ENCODE data around the gene MECP2. TPM values are rescaled to one million over a fixed set of nuclear protein-coding genes. Genes with fewer than 3 reads are reported as not detected.
A peak's percentile ranks its signal among the peaks of the same experiment; 100 is the strongest.

MECP2 gene
- total RNA-seq, 1 donor from 2014 or later = 60.0 TPM

- H3K27ac Mint-ChIP-seq (ENCODE audit: unreplicated experiment) = no peak overlapping the region
- DNase-seq = no peak
- peaks cover 2% of the 10 kb centered on the region for H3K9me3 Mint-ChIP-seq (ENCODE audit: unreplicated experiment)
- no peak for TF ChIP-seq CTCF (IDR thresholded peaks at IDR 0.05; ENCODE audit: partially characterized antibody, unreplicated experiment)
- H3K4me3 Mint-ChIP-seq (ENCODE audit: unreplicated experiment) = no peak overlapping the region
- peaks cover 1% of the 10 kb centered on the region for H3K27me3 Mint-ChIP-seq (ENCODE audit: unreplicated experiment)
- H3K36me3 Mint-ChIP-seq (ENCODE audit: unreplicated experiment) = no peaks in the 10 kb centered on the region
- H3K4me1 Mint-ChIP-seq (ENCODE audit: low read depth, unreplicated experiment) = peaks cover 13% of the 10 kb centered on the region
Measured at GRCh38 chrX:154038656-154039055, 58.9 kb downstream of the MECP2 start.

GRCh38 chrX:154037754-154038153, 59.8 kb downstream of the MECP2 start:
- Mint-ChIP-seq H3K27me3 (ENCODE audit: unreplicated experiment) (peaks cover 3% of the 10 kb centered on the region), H3K4me3 (ENCODE audit: unreplicated experiment) (no peak overlapping the region), H3K9me3 (ENCODE audit: unreplicated experiment) (peaks cover 2% of the 10 kb centered on the region), H3K4me1 (ENCODE audit: low read depth, unreplicated experiment) (peaks cover 20% of the 10 kb centered on the region), H3K36me3 (ENCODE audit: unreplicated experiment) (no peaks in the 10 kb centered on the region), H3K27ac (ENCODE audit: unreplicated experiment) (no peak overlapping the region)
- no peak for DNase-seq
- TF ChIP-seq CTCF (IDR thresholded peaks at IDR 0.05; ENCODE audit: partially characterized antibody, unreplicated experiment) = no peak

GRCh38 chrX:154036513-154036912, 61.0 kb downstream of the MECP2 start:
- Mint-ChIP-seq H3K4me3 (ENCODE audit: unreplicated experiment) (no peak overlapping the region), H3K4me1 (ENCODE audit: low read depth, unreplicated experiment) (peaks cover 18% of the 10 kb centered on the region), H3K27me3 (ENCODE audit: unreplicated experiment) (peaks cover 5% of the 10 kb centered on the region), H3K36me3 (ENCODE audit: unreplicated experiment) (no peaks in the 10 kb centered on the region), H3K9me3 (ENCODE audit: unreplicated experiment) (peaks cover 2% of the 10 kb centered on the region), H3K27ac (ENCODE audit: unreplicated experiment) (no peak overlapping the region)
- no peak for TF ChIP-seq CTCF (IDR thresholded peaks at IDR 0.05; ENCODE audit: partially characterized antibody, unreplicated experiment)
- DNase-seq = no peak

- H3K4me3 Mint-ChIP-seq (ENCODE audit: unreplicated experiment) = no peak overlapping the region
- H3K27me3 Mint-ChIP-seq (ENCODE audit: unreplicated experiment) = peaks cover 5% of the 10 kb centered on the region
- H3K27ac Mint-ChIP-seq (ENCODE audit: unreplicated experiment) = peak overlapping the region; percentile 77
- no peaks in the 10 kb centered on the region for H3K36me3 Mint-ChIP-seq (ENCODE audit: unreplicated experiment)
- no peak for TF ChIP-seq CTCF (IDR thresholded peaks at IDR 0.05; ENCODE audit: partially characterized antibody, unreplicated experiment)
- peaks cover 16% of the 10 kb centered on the region for H3K4me1 Mint-ChIP-seq (ENCODE audit: low read depth, unreplicated experiment)
- peaks cover 2% of the 10 kb centered on the region for H3K9me3 Mint-ChIP-seq (ENCODE audit: unreplicated experiment)
- no peak for DNase-seq
Measured at GRCh38 chrX:154033848-154034247, 63.7 kb downstream of the MECP2 start.

GRCh38 chrX:154032653-154033052, 64.9 kb downstream of the MECP2 start:
- no peak for DNase-seq
- Mint-ChIP-seq H3K4me1 (ENCODE audit: low read depth, unreplicated experiment) (peaks cover 23% of the 10 kb centered on the region), H3K4me3 (ENCODE audit: unreplicated experiment) (no peak overlapping the region), H3K27me3 (ENCODE audit: unreplicated experiment) (peaks cover 5% of the 10 kb centered on the region), H3K36me3 (ENCODE audit: unreplicated experiment) (no peaks in the 10 kb centered on the region), H3K9me3 (ENCODE audit: unreplicated experiment) (peaks cover 2% of the 10 kb centered on the region), H3K27ac (ENCODE audit: unreplicated experiment) (no peak overlapping the region)
- TF ChIP-seq CTCF (IDR thresholded peaks at IDR 0.05; ENCODE audit: partially characterized antibody, unreplicated experiment) = no peak

Data from glutamatergic neuron (in vitro differentiated cells).